ENCODE measurements around the gene RDM1. TPM values are rescaled to one million over a fixed set of nuclear protein-coding genes. Genes with fewer than 3 reads are reported as not detected.
A peak's percentile ranks its signal among the peaks of the same experiment; 100 is the strongest.

RDM1 gene
- polyA plus RNA-seq (2011; rRNA removed) (3.9 and 4.6 TPM in 2 replicates), polyA plus RNA-seq (2017; fragmentation: RNase III; extraction: RNeasy Plus Mini Kit Qiagen cat#74134 plus additional on column Dnase treatment) (3.3 to 4.3 TPM (median 3.6 TPM) in 3 replicates), polyA minus RNA-seq (2011; rRNA and poly(A)+ RNA removed) (2.9 and 3.0 TPM in 2 replicates)
- polyA plus RNA-seq (2012; cell fraction: cytosol; rRNA removed) = 2.6 and 3.0 TPM in 2 replicates
- polyA plus RNA-seq (2012; cell fraction: nucleus; rRNA removed) = 1.4 and 3.0 TPM in 2 replicates

DNA sequence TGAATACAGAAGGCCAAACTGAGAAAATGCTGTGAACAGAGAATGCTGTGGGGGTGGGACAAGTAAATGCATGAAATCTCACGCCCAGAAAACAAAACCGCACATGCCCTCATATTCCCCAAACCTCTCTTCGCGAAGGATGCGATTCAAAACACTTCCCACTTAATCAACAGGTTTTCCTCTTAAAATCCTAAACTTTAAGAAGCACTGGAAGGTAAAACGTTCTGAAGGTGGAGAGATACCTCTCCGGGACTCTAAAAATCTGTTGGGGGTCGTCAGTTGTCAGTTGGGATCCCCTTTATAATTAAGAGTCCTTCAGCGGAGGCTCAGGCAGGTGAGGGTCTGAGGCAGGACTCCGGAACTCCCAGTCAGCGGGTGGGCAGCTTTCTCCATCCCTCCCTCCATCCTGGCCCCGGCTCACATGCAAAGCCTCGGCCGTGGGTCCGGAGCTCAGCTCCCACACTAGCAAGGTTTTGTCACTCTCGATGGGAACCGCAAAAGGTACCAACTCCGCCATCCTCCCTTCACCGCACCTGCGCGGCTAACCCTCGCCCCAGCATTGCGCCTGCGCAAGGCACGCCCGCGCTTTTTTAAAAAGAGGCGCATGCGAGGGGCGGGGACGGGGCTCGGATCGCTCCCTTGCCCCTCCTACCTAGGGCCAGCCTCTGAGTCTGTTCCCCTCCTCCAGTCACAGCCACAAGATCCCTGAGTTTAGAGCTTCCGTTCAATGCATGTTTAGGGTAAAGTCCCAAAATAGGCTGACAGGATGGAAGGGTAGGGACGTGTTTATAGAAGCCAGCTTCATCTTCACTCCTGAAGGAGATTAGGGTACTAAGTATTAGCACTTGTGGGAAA lies at the start of gene RDM1:
Gene RDM1 (minus strand): TSS at position 563 of the 855 bp plus-strand sequence. CDS start 46 bp downstream, at position 517.
- Histone ChIP-seq H3K27ac (peak within 1 kb of the TSS; percentile 65 to 80), H3K9me3 (no peaks in the 10 kb centered on the region), H3K4me3 (peak within 1 kb of the TSS; percentile 62), H3K4me1 (peaks cover 11% of the 10 kb centered on the region), H3K4me2 (peak within 1 kb of the TSS; percentile 96)
- WGBS (ENCODE audit: missing lambda C conversion rate) = 7% methylated on average over 35 of the region's 35 CpGs
- ChIA-PET CTCF (interaction anchor here (0.6 to 1.6 kb wide), 4 partner anchors 9 to 125 kb away, joined by 3 to 4 read pairs (median 3); no protein-coding TSS in a partner anchor), POLR2A (no interaction called here)
- FAIRE-seq = no peak
- DNase-seq (ENCODE audit: low read depth in 1 of 2, low spot score in 1 of 2) = peak; percentile 87 to 97
- ATAC-seq = peak; percentile 96 to 99
- no peak for TF ChIP-seq MAZ (IDR thresholded peaks at IDR 0.05; ENCODE audit: borderline replicate concordance, low read depth, low read length)
- TF ChIP-seq CHD4 (IDR thresholded peaks at IDR 0.05; ENCODE audit: borderline replicate concordance) = no peak
- TF ChIP-seq POLR2A (IDR thresholded peaks at IDR 0.05; ENCODE audit: low read length) = peak; percentile 71
- TF ChIP-seq NPAS2 (CRISPR knock-in tag; IDR thresholded peaks at IDR 0.05; ENCODE audit: borderline replicate concordance) = no peak
- TF ChIP-seq MAFK (IDR thresholded peaks at IDR 0.05; ENCODE audit: partially characterized antibody) = no peak
- no peak for TF ChIP-seq CBX8 (IDR thresholded peaks at IDR 0.05)
- TF ChIP-seq ESRRA (IDR thresholded peaks at IDR 0.05; ENCODE audit: borderline replicate concordance, low read length) = no peak
- no peak for TF ChIP-seq CHD2 (IDR thresholded peaks at IDR 0.05; ENCODE audit: low read length, partially characterized antibody)
- peak in 1 of 2 experiments; percentile 65; a peak in 1 of 5 replicates for TF ChIP-seq JUN (IDR thresholded peaks at IDR 0.05)
- TF ChIP-seq, protein P1, sequence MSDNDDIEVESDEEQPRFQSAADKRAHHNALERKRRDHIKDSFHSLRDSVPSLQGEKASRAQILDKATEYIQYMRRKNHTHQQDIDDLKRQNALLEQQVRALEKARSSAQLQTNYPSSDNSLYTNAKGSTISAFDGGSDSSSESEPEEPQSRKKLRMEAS (IDR thresholded peaks at IDR 0.05) = peak; percentile 94
- TF ChIP-seq KDM1A (IDR thresholded peaks at IDR 0.05; ENCODE audit: low read depth) = no peak
- no peak for TF ChIP-seq FOSL2 (IDR thresholded peaks at IDR 0.05)
- no peak for TF ChIP-seq FOSL2 (CRISPR knock-in tag; IDR thresholded peaks at IDR 0.05)
- TF ChIP-seq RAD21 (conservative IDR thresholded peaks at IDR 0.05 in 1 of 2, IDR thresholded peaks at IDR 0.05 in 1 of 2) = no peak
- TF ChIP-seq EHMT2 (IDR thresholded peaks at IDR 0.05; ENCODE audit: low read depth) = no peak
- TF ChIP-seq HES2 (IDR thresholded peaks at IDR 0.05) = no peak
- TF ChIP-seq, protein P2, sequence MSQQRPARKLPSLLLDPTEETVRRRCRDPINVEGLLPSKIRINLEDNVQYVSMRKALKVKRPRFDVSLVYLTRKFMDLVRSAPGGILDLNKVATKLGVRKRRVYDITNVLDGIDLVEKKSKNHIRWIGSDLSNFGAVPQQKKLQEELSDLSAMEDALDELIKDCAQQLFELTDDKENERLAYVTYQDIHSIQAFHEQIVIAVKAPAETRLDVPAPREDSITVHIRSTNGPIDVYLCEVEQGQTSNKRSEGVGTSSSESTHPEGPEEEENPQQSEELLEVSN (IDR thresholded peaks at IDR 0.05; ENCODE audit: borderline replicate concordance, low read depth) = peak; percentile 98
- TF ChIP-seq RFX5 (IDR thresholded peaks at IDR 0.05) = no peak
- TF ChIP-seq RARB (CRISPR knock-in tag; IDR thresholded peaks at IDR 0.05) = no peak
- no peak for TF ChIP-seq TP53 (CRISPR knock-in tag; IDR thresholded peaks at IDR 0.05)
- TF ChIP-seq MYC (IDR thresholded peaks at IDR 0.05; ENCODE audit: borderline replicate concordance, low read length) = 0 out of 2 replicates have a peak, but pooled peaks have one; percentile 28
- TF ChIP-seq, protein P3, sequence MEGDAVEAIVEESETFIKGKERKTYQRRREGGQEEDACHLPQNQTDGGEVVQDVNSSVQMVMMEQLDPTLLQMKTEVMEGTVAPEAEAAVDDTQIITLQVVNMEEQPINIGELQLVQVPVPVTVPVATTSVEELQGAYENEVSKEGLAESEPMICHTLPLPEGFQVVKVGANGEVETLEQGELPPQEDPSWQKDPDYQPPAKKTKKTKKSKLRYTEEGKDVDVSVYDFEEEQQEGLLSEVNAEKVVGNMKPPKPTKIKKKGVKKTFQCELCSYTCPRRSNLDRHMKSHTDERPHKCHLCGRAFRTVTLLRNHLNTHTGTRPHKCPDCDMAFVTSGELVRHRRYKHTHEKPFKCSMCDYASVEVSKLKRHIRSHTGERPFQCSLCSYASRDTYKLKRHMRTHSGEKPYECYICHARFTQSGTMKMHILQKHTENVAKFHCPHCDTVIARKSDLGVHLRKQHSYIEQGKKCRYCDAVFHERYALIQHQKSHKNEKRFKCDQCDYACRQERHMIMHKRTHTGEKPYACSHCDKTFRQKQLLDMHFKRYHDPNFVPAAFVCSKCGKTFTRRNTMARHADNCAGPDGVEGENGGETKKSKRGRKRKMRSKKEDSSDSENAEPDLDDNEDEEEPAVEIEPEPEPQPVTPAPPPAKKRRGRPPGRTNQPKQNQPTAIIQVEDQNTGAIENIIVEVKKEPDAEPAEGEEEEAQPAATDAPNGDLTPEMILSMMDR (IDR thresholded peaks at IDR 0.05) = no peak

DNA sequence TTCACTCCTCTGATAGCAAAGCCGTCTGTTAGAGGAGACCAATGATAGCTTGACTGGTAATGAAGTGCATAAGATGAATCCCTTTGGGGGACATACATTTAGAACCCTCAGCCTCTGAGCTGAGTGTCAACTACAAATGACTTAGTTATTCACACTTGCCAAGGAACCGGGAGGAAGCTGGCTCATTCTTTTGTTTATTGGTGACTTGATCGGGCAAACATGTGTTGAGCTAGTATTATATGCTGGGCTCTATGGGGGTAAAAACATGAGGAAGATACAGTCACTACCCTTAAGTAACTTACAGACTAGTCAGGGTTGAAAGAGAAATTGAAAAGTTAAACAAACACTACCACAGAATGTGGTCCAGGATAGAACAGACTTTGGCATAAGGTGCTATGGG lies 47.8 kb upstream of the RDM1 start:
- H3K4me2 ChIP-seq = no peak overlapping the region
- peaks cover 7% of the 10 kb centered on the region; the same call in 1 of the 3 replicates for H3K4me1 ChIP-seq
- no peaks in the 10 kb centered on the region for H3K9me3 ChIP-seq
- ATAC-seq = no peak
- DNase-seq (ENCODE audit: low read depth in 1 of 2, low spot score in 1 of 2) = no peak
- no peak overlapping the region for H3K4me3 ChIP-seq
- ChIA-PET CTCF (interaction anchor here (0.7 to 12.1 kb wide), 7 partner anchors 10 to 173 kb away, joined by 3 to 271 read pairs (median 3); no protein-coding TSS in a partner anchor), POLR2A (no interaction called here)
- WGBS (ENCODE audit: missing lambda C conversion rate) = 45% methylated on average over 3 of the region's 3 CpGs
- no peak for FAIRE-seq
- H3K27ac ChIP-seq = no peak overlapping the region
- TF ChIP-seq, protein P1 (IDR thresholded peaks at IDR 0.05) = no peak
- TF ChIP-seq EHMT2 (IDR thresholded peaks at IDR 0.05; ENCODE audit: low read depth) (no peak), KDM1A (IDR thresholded peaks at IDR 0.05; ENCODE audit: low read depth) (no peak), KDM5A (IDR thresholded peaks at IDR 0.05) (no peak), CEBPB (IDR thresholded peaks at IDR 0.05) (no peak), SMC3 (IDR thresholded peaks at IDR 0.05) (no peak)
- TF ChIP-seq, protein P3 (IDR thresholded peaks at IDR 0.05) = no peak

Data from A549 (cell line).